Effector memory CD8-positive, alpha-beta T cell (primary cell): ENCODE results near the gene GALNS.
"Not testable (repeated sequence)": the region's sequence is repeated elsewhere in the genome, so short reads cannot be mapped to it uniquely, and the experiment has no call there.

Experiments used
- ATAC-seq: fragments of 150-1000 bp; cut with Tn5 transposase; replicated peaks from 2 replicates; pipeline ENCODE4 v1.10.0; 2021; ENCODE audit warnings: mild to moderate bottlenecking, moderate library complexity
- DNase-seq, 3 experiments: peaks; one replicate each; pipeline ENCODE4 v3.0.0; 2021
- H3K27ac Mint-ChIP-seq, 2 donors: one replicate each; pipeline ENCODE4 v1.8.0; 2022; ENCODE audit warnings: mild to moderate bottlenecking in 2 of 2, mixed read lengths in 2 of 2, moderate library complexity in 2 of 2
- H3K27me3 Mint-ChIP-seq, 2 donors: one replicate each; pipeline ENCODE4 v1.8.0; 2022; ENCODE audit warnings: mixed read lengths in 2 of 2
- H3K36me3 Mint-ChIP-seq: one replicate; pipeline ENCODE4 v1.8.0; 2022; ENCODE audit warnings: mild to moderate bottlenecking, moderate library complexity, mixed read lengths; ENCODE audit not compliant: insufficient read depth
- H3K4me1 Mint-ChIP-seq, 2 donors: one replicate each; pipeline ENCODE4 v1.8.0; 2022; ENCODE audit warnings: low read depth in 2 of 2, mixed read lengths in 2 of 2
- H3K4me3 Mint-ChIP-seq, 2 donors: one replicate each; pipeline ENCODE4 v1.8.0; 2022; ENCODE audit warnings: mild to moderate bottlenecking in 2 of 2, mixed read lengths in 2 of 2, moderate library complexity in 2 of 2
- H3K9me3 Mint-ChIP-seq, 2 donors: one replicate each; pipeline ENCODE4 v1.8.0; 2022; ENCODE audit warnings: mixed read lengths in 2 of 2

Gene GALNS

DNA sequence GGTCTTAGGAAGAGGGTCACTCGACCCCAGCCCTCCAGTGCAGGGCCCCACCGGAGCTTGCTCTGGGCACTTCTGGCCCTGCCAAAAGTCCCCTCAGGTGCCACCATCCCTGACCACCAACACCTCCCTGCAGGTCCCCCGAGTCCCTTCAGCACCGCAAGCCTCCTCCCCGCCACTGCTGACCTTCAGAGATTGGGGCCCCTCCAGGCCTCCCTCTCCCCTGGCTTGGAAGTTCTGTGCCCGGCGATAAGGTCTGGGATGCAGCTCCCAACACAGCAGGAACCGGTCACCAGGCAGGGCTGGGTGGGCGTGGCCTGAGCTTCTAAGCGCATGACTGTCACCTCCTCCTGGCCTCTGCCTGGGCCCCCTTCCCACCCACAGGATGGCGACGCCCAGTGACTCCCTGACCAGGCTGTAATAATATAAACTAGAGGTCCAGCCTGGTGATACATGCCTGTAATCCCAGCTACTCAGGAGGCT is 82.9 kb downstream of the GALNS start:
- Mint-ChIP-seq H3K27ac (peak overlapping the region; percentile 85 to 92), H3K9me3 (no peaks in the 10 kb centered on the region), H3K36me3 (peaks cover 27% of the 10 kb centered on the region), H3K4me1 (peaks cover 27 to 47% of the 10 kb centered on the region in 2 donors), H3K4me3 (peak overlapping the region in 1 of 2 donors; percentile 42), H3K27me3 (no peaks in the 10 kb centered on the region)
- no peak for ATAC-seq
- DNase-seq = no peak

GRCh38 chr16:88772871-88773811 is 83.6 kb downstream of the GALNS start:
- peaks cover 23 to 41% of the 10 kb centered on the region in 2 donors for H3K4me1 Mint-ChIP-seq
- DNase-seq (no peak), ATAC-seq (no peak)
- no peak overlapping the region for H3K4me3 Mint-ChIP-seq
- H3K27me3 Mint-ChIP-seq = no peaks in the 10 kb centered on the region
- H3K9me3 Mint-ChIP-seq = no peaks in the 10 kb centered on the region
- peak overlapping the region; percentile 85 to 92 for H3K27ac Mint-ChIP-seq
- peaks cover 23% of the 10 kb centered on the region for H3K36me3 Mint-ChIP-seq

GRCh38 chr16:88771781-88772180 is 85.0 kb downstream of the GALNS start:
- H3K9me3 Mint-ChIP-seq, H3K27me3 Mint-ChIP-seq, H3K4me3 Mint-ChIP-seq, H3K27ac Mint-ChIP-seq, ATAC-seq, DNase-seq: not testable (repeated sequence)
- Mint-ChIP-seq H3K4me1 (peaks cover 28 to 42% of the 10 kb centered on the region in 2 donors), H3K36me3 (peaks cover 11% of the 10 kb centered on the region)

- Mint-ChIP-seq H3K27ac (peak overlapping the region; percentile 35 to 55), H3K4me3 (peak overlapping the region in 1 of 2 donors; percentile 54), H3K4me1 (peaks cover 26 to 41% of the 10 kb centered on the region in 2 donors), H3K27me3 (no peaks in the 10 kb centered on the region), H3K36me3 (peaks cover 11% of the 10 kb centered on the region), H3K9me3 (no peaks in the 10 kb centered on the region)
- ATAC-seq (no peak), DNase-seq (no peak)
Observed at GRCh38 chr16:88771294-88771772, 85.4 kb downstream of the GALNS start.

DNA sequence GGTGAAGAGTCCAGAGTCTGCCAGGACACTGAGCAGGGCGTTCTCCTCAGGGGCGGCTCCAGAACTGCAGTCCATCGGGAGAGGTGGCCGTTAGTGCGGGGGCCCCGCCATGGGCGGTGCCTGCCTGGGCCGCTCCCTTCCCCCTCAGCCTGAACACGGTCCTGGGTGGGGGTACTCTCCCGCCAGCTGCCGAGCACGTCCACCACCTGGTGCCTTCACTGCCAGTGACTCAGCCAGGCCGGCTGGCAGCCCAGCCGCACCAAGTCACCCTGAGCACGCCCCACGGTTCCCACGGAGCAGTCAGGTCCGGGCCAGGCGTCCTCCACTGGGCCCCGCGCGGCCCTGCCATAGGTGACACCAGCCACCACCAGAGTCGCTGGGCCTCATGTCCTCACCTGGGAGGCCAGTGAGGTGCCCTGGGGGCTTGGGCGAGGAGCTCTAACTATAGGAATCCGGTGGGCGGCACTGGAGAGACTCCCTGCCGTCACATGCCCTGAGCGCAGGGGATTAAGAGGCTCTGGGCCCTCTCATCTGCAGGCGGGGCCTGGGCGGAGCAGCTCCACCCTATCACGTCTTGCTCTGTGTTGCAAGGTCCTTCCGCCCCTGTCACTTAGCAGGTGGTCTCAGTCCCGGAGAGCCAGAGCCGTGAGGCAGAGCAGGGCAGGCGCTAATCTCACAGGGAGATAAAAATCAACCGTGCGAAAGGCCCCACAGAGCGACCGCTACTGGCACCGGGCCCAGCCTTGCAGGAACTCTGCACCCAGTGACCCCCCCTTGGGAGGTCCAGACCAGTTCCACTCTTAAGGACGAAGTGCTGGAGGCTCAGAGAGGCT is 86.1 kb downstream of the GALNS start:
- ATAC-seq = peak; percentile 89
- Mint-ChIP-seq H3K4me1 (peaks cover 29 to 47% of the 10 kb centered on the region in 2 donors), H3K27me3 (no peaks in the 10 kb centered on the region), H3K36me3 (peaks cover 11% of the 10 kb centered on the region), H3K4me3 (peak overlapping the region in 1 of 2 donors; percentile 54), H3K27ac (peak overlapping the region; percentile 35 to 88), H3K9me3 (no peaks in the 10 kb centered on the region)
- peak in 2 of 3 experiments; percentile 57 to 59 for DNase-seq

DNA sequence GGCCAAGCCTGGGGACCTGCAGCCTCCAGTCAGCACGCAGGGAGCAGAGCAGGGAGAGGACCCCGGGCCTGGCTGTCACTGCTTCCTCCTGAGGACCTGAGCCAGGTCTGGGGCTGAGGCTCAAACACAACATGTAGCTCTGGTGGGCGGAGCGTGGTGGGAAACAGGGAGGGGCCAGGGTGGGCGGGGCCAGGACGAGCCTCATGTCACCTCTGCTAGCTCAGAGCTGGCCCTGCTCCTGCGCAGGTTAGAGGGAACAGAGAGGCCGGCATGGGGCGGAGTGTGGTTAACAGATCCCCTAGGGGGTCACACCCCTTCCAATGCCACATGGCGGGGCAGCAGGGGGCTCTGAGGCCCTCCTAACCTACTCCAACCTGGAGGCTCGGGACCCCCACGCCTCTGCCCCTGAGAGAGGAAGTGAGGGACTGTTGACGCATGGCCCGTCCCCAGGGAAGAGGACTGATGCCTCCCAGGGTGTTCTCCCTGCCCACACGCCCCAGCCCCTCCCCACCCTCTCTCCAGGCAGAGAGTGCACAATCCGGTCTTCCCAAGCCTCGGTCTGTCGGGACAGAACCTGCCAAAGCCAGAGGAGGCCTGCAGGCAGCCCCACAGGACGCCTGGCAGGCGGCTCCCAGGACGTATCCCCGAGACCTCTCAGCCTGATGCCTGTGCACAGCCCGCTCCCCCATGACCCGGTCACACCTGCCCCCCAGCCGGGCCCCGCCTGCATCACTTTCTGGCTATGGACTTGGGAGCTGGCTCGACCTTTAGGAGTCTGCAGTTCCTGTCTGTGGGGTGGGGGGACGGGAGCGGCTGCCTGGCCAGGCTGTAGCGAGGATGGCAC is 86.9 kb downstream of the GALNS start:
- Mint-ChIP-seq H3K27ac (peak overlapping the region; percentile 41 to 88), H3K27me3 (no peaks in the 10 kb centered on the region), H3K9me3 (no peaks in the 10 kb centered on the region), H3K4me3 (peak overlapping the region in 1 of 2 donors; percentile 54), H3K4me1 (peaks cover 30 to 46% of the 10 kb centered on the region in 2 donors), H3K36me3 (peaks cover 11% of the 10 kb centered on the region)
- no peak for DNase-seq
- peak; percentile 11 for ATAC-seq

DNA sequence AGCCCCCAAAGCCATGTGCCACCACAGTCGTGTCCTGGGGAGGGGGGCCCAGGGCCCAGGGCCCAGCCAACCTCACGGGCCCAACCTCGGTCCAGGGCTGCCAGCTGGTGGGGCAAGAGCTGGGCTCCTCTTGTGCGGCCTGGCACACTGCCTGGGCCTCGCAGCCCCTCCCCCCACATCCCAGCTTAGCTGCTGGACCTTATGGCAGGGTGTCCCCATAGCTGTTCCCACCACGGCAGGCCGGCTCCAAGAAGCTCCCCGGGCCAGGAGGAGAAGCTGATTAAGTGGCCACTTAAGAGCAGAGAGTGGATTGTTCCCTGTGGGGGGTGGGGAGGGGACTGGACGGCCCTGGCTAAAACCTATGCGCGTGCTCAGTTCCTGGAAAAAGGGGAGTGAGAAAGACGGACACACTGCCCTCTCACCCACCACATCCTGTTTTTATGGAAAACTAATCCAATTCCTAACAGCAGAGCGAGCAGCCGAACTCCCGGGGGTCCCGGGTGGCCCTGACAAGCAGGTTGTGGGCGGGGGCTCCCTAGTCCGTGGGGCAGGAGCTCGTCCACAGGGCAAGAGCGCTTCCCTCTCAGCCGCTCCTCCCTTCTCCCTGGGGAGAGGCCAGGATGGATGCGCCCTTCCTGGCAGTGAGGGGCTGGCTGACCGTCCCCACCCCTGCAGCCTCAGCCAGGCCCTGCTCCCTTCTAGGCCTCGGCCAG is 88.5 kb downstream of the GALNS start:
- H3K9me3 Mint-ChIP-seq = no peaks in the 10 kb centered on the region
- peaks cover 10% of the 10 kb centered on the region for H3K36me3 Mint-ChIP-seq
- peaks cover 36 to 42% of the 10 kb centered on the region in 2 donors for H3K4me1 Mint-ChIP-seq
- H3K27ac Mint-ChIP-seq = peak overlapping the region in 1 of 2 donors; percentile 89
- ATAC-seq = no peak
- no peaks in the 10 kb centered on the region for H3K27me3 Mint-ChIP-seq
- no peak overlapping the region for H3K4me3 Mint-ChIP-seq
- DNase-seq = no peak

DNA sequence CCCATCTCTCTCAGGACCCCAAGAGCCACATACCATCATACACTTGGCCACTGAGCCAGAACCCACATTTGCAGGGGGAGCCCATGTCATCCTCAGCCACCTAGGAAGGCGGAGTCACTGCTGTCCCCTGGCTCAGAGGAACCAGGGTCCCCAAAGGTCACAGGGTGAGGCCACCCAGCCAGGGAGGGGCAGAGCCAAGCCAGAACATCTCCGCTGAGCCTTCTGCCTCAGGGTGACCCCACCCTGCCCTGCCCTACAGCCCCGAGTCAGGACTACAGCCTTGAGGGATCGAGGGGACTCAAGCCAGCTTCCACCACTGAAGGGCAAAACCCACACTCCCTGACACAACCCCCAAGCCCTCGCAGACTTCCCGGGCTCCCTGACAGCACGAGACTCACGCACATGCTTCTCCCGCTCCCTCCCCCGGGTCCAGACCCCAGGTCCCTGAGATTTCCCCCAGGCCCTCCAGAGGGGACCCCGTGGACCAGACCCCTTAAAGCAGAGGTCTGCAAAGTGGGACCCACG is 89.1 kb downstream of the GALNS start:
- Mint-ChIP-seq H3K4me3 (peak overlapping the region; percentile 4 to 50), H3K4me1 (peaks cover 35 to 37% of the 10 kb centered on the region in 2 donors), H3K27me3 (no peaks in the 10 kb centered on the region), H3K27ac (peak overlapping the region; percentile 89 to 93), H3K36me3 (peaks cover 10% of the 10 kb centered on the region), H3K9me3 (no peaks in the 10 kb centered on the region)
- no peak for DNase-seq
- ATAC-seq = no peak

- peaks cover 35 to 39% of the 10 kb centered on the region in 2 donors for H3K4me1 Mint-ChIP-seq
Observed at GRCh38 chr16:88766975-88767374, 89.8 kb downstream of the GALNS start.

GRCh38 chr16:88764913-88765349 is 91.8 kb downstream of the GALNS start:
- DNase-seq (no peak), ATAC-seq (no peak)
- no peaks in the 10 kb centered on the region for H3K9me3 Mint-ChIP-seq
- H3K36me3 Mint-ChIP-seq = peaks cover 14% of the 10 kb centered on the region
- no peak overlapping the region for H3K4me3 Mint-ChIP-seq
- H3K27ac Mint-ChIP-seq = peak overlapping the region in 1 of 2 donors; percentile 86
- H3K27me3 Mint-ChIP-seq = no peaks in the 10 kb centered on the region
- H3K4me1 Mint-ChIP-seq = peaks cover 35 to 41% of the 10 kb centered on the region in 2 donors

More at GRCh38 chr16:88766975-88767374, 89.8 kb downstream of the GALNS start:
- H3K27me3 Mint-ChIP-seq = no peaks in the 10 kb centered on the region
- DNase-seq = no peak
- no peak for ATAC-seq
- H3K27ac Mint-ChIP-seq = peak overlapping the region; percentile 89 to 93
- peaks cover 10% of the 10 kb centered on the region for H3K36me3 Mint-ChIP-seq
- H3K9me3 Mint-ChIP-seq = no peaks in the 10 kb centered on the region
- peak overlapping the region; percentile 4 to 50 for H3K4me3 Mint-ChIP-seq

- H3K36me3 Mint-ChIP-seq = peaks cover 9% of the 10 kb centered on the region
- H3K27ac Mint-ChIP-seq = no peak overlapping the region
- H3K27me3 Mint-ChIP-seq = no peaks in the 10 kb centered on the region
- H3K4me3 Mint-ChIP-seq = no peak overlapping the region
- H3K9me3 Mint-ChIP-seq = no peaks in the 10 kb centered on the region
- H3K4me1 Mint-ChIP-seq = peaks cover 35 to 42% of the 10 kb centered on the region in 2 donors
- no peak for ATAC-seq
- DNase-seq = no peak
Observed at GRCh38 chr16:88764080-88764479, 92.7 kb downstream of the GALNS start.
